Neural progenitor cell (in vitro differentiated cells): ENCODE results near the gene SPANXD. TPM values are rescaled to one million over a fixed set of nuclear protein-coding genes. Genes with fewer than 3 reads are reported as not detected.

Source experiments
- DNase-seq: peaks from one replicate; pipeline ENCODE4 v3.0.0-alpha.2; 2016; ENCODE audit warnings: low spot score
- H2AFZ ChIP-seq: fragments of 200-600 bp; sonication (generic); replicated peaks from 2 replicates; pipeline ENCODE4 v1.6.1; 2016; ENCODE audit warnings: antibody characterized with exemption
- H3F3A ChIP-seq: fragments of 200-600 bp; sonication (generic); 2 replicates; pipeline ENCODE4 v1.6.1; 2016; ENCODE audit warnings: antibody characterized with exemption, low read depth
- H3K27ac ChIP-seq: fragments of 200-600 bp; sonication (generic); 2 replicates; pipeline ENCODE4 v1.5.1; 2016; ENCODE audit warnings: mild to moderate bottlenecking
- H3K27me3 ChIP-seq: fragments of 200-600 bp; sonication (generic); 2 replicates; pipeline ENCODE4 v1.6.1; 2016; ENCODE audit warnings: mild to moderate bottlenecking, moderate library complexity
- H3K36me3 ChIP-seq: fragments of 200-600 bp; sonication (generic); 2 replicates; pipeline ENCODE4 v1.5.1; 2016
- H3K4me1 ChIP-seq: fragments of 200-600 bp; sonication (generic); 2 replicates; pipeline ENCODE4 v1.6.1; 2016; ENCODE audit warnings: mixed run types
- H3K4me2 ChIP-seq: fragments of 200-600 bp; sonication (generic); 2 replicates; pipeline ENCODE4 v1.6.1; 2016
- H3K4me3 ChIP-seq: fragments of 200-600 bp; sonication (generic); 2 replicates; pipeline ENCODE4 v1.5.1; 2016
- H3K79me2 ChIP-seq: fragments of 200-600 bp; sonication (generic); 2 replicates; pipeline ENCODE4 v1.6.1; 2016; ENCODE audit warnings: low read depth
- H3K9ac ChIP-seq: fragments of 200-600 bp; sonication (generic); 2 replicates; pipeline ENCODE4 v1.6.1; 2016
- H3K9me3 ChIP-seq: fragments of 200-600 bp; sonication (generic); 2 replicates; pipeline ENCODE4 v1.5.1; 2016; ENCODE audit warnings: low read depth
- H4K20me1 ChIP-seq: fragments of 200-600 bp; sonication (generic); 2 replicates; pipeline ENCODE4 v1.6.1; 2016; ENCODE audit warnings: low read depth
- H3K27ac Mint-ChIP-seq: 3 replicates; pipeline ENCODE4 v1.8.0; 2021; ENCODE audit warnings: mixed read lengths
- H3K27me3 Mint-ChIP-seq: 2 replicates; pipeline ENCODE4 v1.8.0; 2022; ENCODE audit warnings: low read depth, mild to moderate bottlenecking, inconsistent platforms, moderate library complexity, mixed read lengths; ENCODE audit not compliant: insufficient read depth
- H3K36me3 Mint-ChIP-seq: 3 replicates; pipeline ENCODE4 v1.8.0; 2021; ENCODE audit warnings: mixed read lengths
- H3K4me1 Mint-ChIP-seq: 3 replicates; pipeline ENCODE4 v1.8.0; 2021; ENCODE audit warnings: mixed read lengths
- H3K4me3 Mint-ChIP-seq: 3 replicates; pipeline ENCODE4 v1.8.0; 2021; ENCODE audit warnings: mild to moderate bottlenecking, moderate library complexity, mixed read lengths
- H3K9me3 Mint-ChIP-seq: 3 replicates; pipeline ENCODE4 v1.8.0; 2020; ENCODE audit warnings: mixed read lengths
- EZH2 ChIP-seq: fragments of 200-600 bp; sonication (generic); IDR thresholded peaks from 2 replicates; pipeline ENCODE4 v1.6.1; 2017; ENCODE audit warnings: antibody characterized with exemption, mild to moderate bottlenecking, moderate library complexity
- EZH2phosphoT487 ChIP-seq: fragments of 200-600 bp; sonication (generic); IDR thresholded peaks from 2 replicates; pipeline ENCODE4 v1.6.1; 2017; ENCODE audit warnings: antibody characterized with exemption
- total RNA-seq: library from RNA; depleted of rRNA; stranded (reverse); fragments of >200 nt; gene quantifications from 2 replicates; pipeline ENCODE4 v1.2.3, GENCODE V29; 2015; ENCODE audit warnings: low replicate concordance
- TF ChIP-seq, protein P1 (sequence below): fragments of 200-600 bp; sonication (generic); IDR thresholded peaks from 2 replicates; pipeline ENCODE4 v1.5.1; 2017; ENCODE audit warnings: antibody characterized with exemption, mild to moderate bottlenecking

Gene SPANXD
- total RNA-seq, 1 donor from 2014 or later = not detected

DNA sequence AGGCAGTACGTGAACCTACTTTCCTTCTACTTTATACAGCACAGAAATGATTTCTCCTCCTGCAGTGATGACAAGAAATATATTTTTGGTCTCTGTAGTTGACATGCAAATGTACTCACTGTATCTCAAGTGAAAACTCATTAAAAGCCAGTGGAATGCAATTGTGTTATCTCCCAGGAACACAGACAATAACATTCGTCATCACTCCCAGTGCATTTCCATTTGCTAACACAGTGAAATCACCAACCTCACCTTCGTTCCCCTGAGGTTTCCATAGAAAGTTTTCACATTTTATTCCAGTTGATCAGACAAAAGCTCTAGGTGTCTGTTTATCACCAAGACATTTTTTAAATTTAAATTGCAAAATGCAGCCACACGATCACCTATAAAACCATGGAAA lies 2.5 kb upstream of the SPANXD start:
- Histone ChIP-seq H3K27ac (no peak overlapping the region), H3K79me2 (no peaks in the 10 kb centered on the region), H3K4me2 (no peak overlapping the region), H4K20me1 (no peaks in the 10 kb centered on the region), H3K4me3 (no peak overlapping the region), H3F3A (no peaks in the 10 kb centered on the region), H3K4me1 (no peaks in the 10 kb centered on the region), H3K9ac (no peak overlapping the region), H2AFZ (no peak overlapping the region), H3K36me3 (no peaks in the 10 kb centered on the region), H3K27me3 (no peaks in the 10 kb centered on the region), H3K9me3 (no peaks in the 10 kb centered on the region)
- H3K9me3 Mint-ChIP-seq = peaks cover 5% of the 10 kb centered on the region
- no peaks in the 10 kb centered on the region for H3K36me3 Mint-ChIP-seq
- H3K4me1 Mint-ChIP-seq = no peaks in the 10 kb centered on the region
- TF ChIP-seq EZH2phosphoT487 (no peak), EZH2 (no peak)
- no peak overlapping the region for H3K27ac Mint-ChIP-seq
- no peak overlapping the region for H3K4me3 Mint-ChIP-seq
- no peaks in the 10 kb centered on the region for H3K27me3 Mint-ChIP-seq
- DNase-seq = no peak

DNA sequence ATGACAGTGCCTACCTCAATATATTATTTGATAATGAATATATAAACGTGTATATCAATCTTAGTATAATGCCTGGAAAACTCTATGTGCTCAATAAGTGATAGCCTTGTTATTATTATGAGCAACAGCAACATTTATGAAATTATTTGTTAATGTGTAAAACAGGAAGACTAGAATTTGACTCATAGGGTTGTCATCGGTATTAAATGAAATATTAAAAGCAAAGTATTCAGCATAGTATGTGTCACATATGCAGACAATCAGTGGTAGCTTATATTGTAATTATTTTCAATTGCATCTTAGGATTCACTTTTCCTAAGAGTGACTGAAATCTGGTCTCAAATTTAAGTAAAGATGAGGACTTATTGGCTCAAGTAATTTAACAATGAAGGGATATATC lies 24.6 kb downstream of the SPANXD start:
- Mint-ChIP-seq H3K27me3 (no peaks in the 10 kb centered on the region), H3K27ac (no peak overlapping the region), H3K36me3 (no peaks in the 10 kb centered on the region), H3K4me1 (no peaks in the 10 kb centered on the region), H3K9me3 (no peaks in the 10 kb centered on the region), H3K4me3 (no peak overlapping the region)
- Histone ChIP-seq H4K20me1 (no peaks in the 10 kb centered on the region), H3K4me1 (no peaks in the 10 kb centered on the region), H3K27ac (no peak overlapping the region), H3K9ac (no peak overlapping the region), H3K9me3 (no peaks in the 10 kb centered on the region), H3F3A (no peaks in the 10 kb centered on the region), H3K4me2 (no peak overlapping the region), H3K27me3 (no peaks in the 10 kb centered on the region), H3K36me3 (no peaks in the 10 kb centered on the region), H3K79me2 (no peaks in the 10 kb centered on the region), H2AFZ (no peak overlapping the region), H3K4me3 (no peak overlapping the region)
- TF ChIP-seq EZH2phosphoT487 (no peak), EZH2 (no peak)
- TF ChIP-seq, protein P1, sequence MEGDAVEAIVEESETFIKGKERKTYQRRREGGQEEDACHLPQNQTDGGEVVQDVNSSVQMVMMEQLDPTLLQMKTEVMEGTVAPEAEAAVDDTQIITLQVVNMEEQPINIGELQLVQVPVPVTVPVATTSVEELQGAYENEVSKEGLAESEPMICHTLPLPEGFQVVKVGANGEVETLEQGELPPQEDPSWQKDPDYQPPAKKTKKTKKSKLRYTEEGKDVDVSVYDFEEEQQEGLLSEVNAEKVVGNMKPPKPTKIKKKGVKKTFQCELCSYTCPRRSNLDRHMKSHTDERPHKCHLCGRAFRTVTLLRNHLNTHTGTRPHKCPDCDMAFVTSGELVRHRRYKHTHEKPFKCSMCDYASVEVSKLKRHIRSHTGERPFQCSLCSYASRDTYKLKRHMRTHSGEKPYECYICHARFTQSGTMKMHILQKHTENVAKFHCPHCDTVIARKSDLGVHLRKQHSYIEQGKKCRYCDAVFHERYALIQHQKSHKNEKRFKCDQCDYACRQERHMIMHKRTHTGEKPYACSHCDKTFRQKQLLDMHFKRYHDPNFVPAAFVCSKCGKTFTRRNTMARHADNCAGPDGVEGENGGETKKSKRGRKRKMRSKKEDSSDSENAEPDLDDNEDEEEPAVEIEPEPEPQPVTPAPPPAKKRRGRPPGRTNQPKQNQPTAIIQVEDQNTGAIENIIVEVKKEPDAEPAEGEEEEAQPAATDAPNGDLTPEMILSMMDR = no peak
- DNase-seq = no peak

DNA sequence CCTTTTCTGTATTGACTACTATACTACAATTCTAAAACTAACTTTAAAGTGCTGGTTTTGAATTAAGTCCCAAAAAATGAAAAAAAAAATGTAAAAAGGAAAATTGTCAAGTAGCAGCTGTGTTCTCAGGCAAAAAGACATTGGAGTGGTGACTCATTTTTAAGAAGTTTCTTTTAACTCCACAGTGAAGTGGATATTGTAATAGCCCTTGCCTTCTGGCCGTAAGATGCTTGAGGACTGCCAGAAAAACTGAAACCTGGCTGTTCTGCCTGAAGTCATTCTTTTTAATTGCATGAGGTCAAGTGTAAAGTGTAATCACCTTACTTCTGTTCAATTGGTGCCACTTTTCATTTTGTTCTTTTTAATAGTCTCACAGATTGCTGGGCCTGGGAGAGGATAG lies 28.9 kb downstream of the SPANXD start:
- DNase-seq = no peak
- no peaks in the 10 kb centered on the region for H3K27me3 ChIP-seq
- H3K36me3 ChIP-seq = no peaks in the 10 kb centered on the region
- H3K4me3 Mint-ChIP-seq = no peak overlapping the region
- H3K4me3 ChIP-seq = no peak overlapping the region
- no peak overlapping the region for H3K27ac Mint-ChIP-seq
- no peaks in the 10 kb centered on the region for H3K4me1 Mint-ChIP-seq
- no peaks in the 10 kb centered on the region for H3K4me1 ChIP-seq
- H3K9me3 Mint-ChIP-seq = no peaks in the 10 kb centered on the region
- H2AFZ ChIP-seq = no peak overlapping the region
- H3K4me2 ChIP-seq = no peak overlapping the region
- H3K27ac ChIP-seq = no peak overlapping the region
- no peak for TF ChIP-seq EZH2phosphoT487
- TF ChIP-seq, protein P1 = no peak
- TF ChIP-seq EZH2 = no peak
- H3K9me3 ChIP-seq = no peaks in the 10 kb centered on the region
- H3F3A ChIP-seq = no peaks in the 10 kb centered on the region
- no peaks in the 10 kb centered on the region for H4K20me1 ChIP-seq
- H3K27me3 Mint-ChIP-seq = no peaks in the 10 kb centered on the region
- no peaks in the 10 kb centered on the region for H3K36me3 Mint-ChIP-seq
- H3K79me2 ChIP-seq = no peaks in the 10 kb centered on the region
- H3K9ac ChIP-seq = no peak overlapping the region

DNA sequence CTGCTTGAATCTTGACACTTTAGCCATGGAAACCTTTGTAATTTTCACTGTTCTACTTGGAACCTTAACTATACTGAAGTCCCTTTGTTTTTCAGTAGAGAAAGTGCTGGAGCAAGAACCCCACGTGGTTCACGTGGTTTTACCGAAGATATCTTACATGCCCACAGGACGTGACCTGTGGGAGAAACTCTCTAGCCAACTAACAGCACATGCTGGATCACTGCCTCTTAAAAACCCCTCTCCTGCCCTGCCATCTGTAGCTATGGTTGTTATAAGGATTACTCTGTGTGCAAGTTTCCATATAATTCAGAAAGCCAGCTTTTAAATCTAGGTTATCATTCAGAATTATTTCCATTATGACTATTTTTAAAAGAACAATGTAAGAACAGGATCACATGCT lies 30.2 kb downstream of the SPANXD start:
- Histone ChIP-seq H3K27ac (no peak overlapping the region), H2AFZ (no peak overlapping the region), H3K4me1 (no peaks in the 10 kb centered on the region), H3K9me3 (no peaks in the 10 kb centered on the region), H3K4me3 (no peak overlapping the region), H3K4me2 (no peak overlapping the region), H3K9ac (no peak overlapping the region), H4K20me1 (no peaks in the 10 kb centered on the region), H3K27me3 (no peaks in the 10 kb centered on the region), H3K79me2 (no peaks in the 10 kb centered on the region), H3F3A (no peaks in the 10 kb centered on the region), H3K36me3 (no peaks in the 10 kb centered on the region)
- Mint-ChIP-seq H3K4me1 (no peaks in the 10 kb centered on the region), H3K36me3 (no peaks in the 10 kb centered on the region), H3K27ac (no peak overlapping the region), H3K4me3 (no peak overlapping the region), H3K27me3 (no peaks in the 10 kb centered on the region), H3K9me3 (no peaks in the 10 kb centered on the region)
- TF ChIP-seq, protein P1 = no peak
- TF ChIP-seq EZH2 = no peak
- TF ChIP-seq EZH2phosphoT487 = no peak
- no peak for DNase-seq
